GM18858 (cell line): Measurements from ENCODE around the gene ATP2A1.
A peak's percentile ranks its signal among the peaks of the same experiment; 100 is the strongest.

ENCODE experiments used
- ATAC-seq: cut with Tn5 transposase; IDR thresholded peaks from one replicate; pipeline ENCODE4 v1.9.1; 2021; ENCODE audit not compliant: unreplicated experiment

ATP2A1 gene

GRCh38 chr16:28878083-28878926 lies at the start of gene ATP2A1:
Gene ATP2A1, plus strand, starts transcription at chr16:28878488. Its CDS starts 184 bp downstream, at chr16:28878672.
- no peak for ATAC-seq

GRCh38 chr16:28829747-28830146 lies 48.5 kb upstream of the ATP2A1 start:
- no peak for ATAC-seq

GRCh38 chr16:28830531-28830930 lies 47.8 kb upstream of the ATP2A1 start:
- no peak for ATAC-seq

- no peak for ATAC-seq
These were observed 43.9 kb upstream of the ATP2A1 start for GRCh38 chr16:28834349-28834748.

GRCh38 chr16:28834873-28835863 lies 43.1 kb upstream of the ATP2A1 start:
- ATAC-seq = no peak

- ATAC-seq = no peak
These were observed 42.2 kb upstream of the ATP2A1 start for GRCh38 chr16:28835864-28836760.

GRCh38 chr16:28836761-28837064 lies 41.6 kb upstream of the ATP2A1 start:
- no peak for ATAC-seq

- ATAC-seq = no peak
These were observed 40.4 kb upstream of the ATP2A1 start for GRCh38 chr16:28837672-28838557.

- no peak for ATAC-seq
These were observed 39.8 kb upstream of the ATP2A1 start for GRCh38 chr16:28838558-28838918.

- no peak for ATAC-seq
These were observed 39.2 kb upstream of the ATP2A1 start for GRCh38 chr16:28839004-28839639.

GRCh38 chr16:28839899-28840298 lies 38.4 kb upstream of the ATP2A1 start:
- no peak for ATAC-seq

- no peak for ATAC-seq
These were observed 35.6 kb upstream of the ATP2A1 start for GRCh38 chr16:28842696-28843095.

- no peak for ATAC-seq
These were observed 34.5 kb upstream of the ATP2A1 start for GRCh38 chr16:28843766-28844165.

- no peak for ATAC-seq
These were observed 33.9 kb upstream of the ATP2A1 start for GRCh38 chr16:28844226-28844885.

GRCh38 chr16:28845293-28845692 lies 33.0 kb upstream of the ATP2A1 start:
- ATAC-seq = no peak

- no peak for ATAC-seq
These were observed 32.6 kb upstream of the ATP2A1 start for GRCh38 chr16:28845761-28846079.

- peak; percentile 77 for ATAC-seq
These were observed 32.0 kb upstream of the ATP2A1 start, which contains the start of gene TUFM for GRCh38 chr16:28846080-28846932. Gene TUFM, minus strand, starts transcription at chr16:28846348. Its CDS starts 79 bp downstream, at chr16:28846269.

GRCh38 chr16:28846933-28847273 lies 31.4 kb upstream of the ATP2A1 start:
- ATAC-seq = no peak
